DND-41 (cell line): ENCODE data around the gene GPR17.

Experiments
- CTCF ChIP-seq: IDR thresholded peaks from 2 replicates; pipeline ENCODE4 v1.5.1; 2012; ENCODE audit warnings: borderline replicate concordance, low read length, moderate library complexity, mild to moderate bottlenecking; ENCODE audit not compliant: poor library complexity, severe bottlenecking; ENCODE audit errors: extremely low read depth
- EZH2 ChIP-seq: IDR thresholded peaks from 3 replicates; pipeline ENCODE4 v1.6.1; 2012; ENCODE audit warnings: borderline replicate concordance, low read depth, mild to moderate bottlenecking, moderate library complexity, low read length, inconsistent platforms; ENCODE audit not compliant: severe bottlenecking

- no peak for TF ChIP-seq CTCF
- TF ChIP-seq EZH2, result no peak
These were observed 36.3 kb downstream of the GPR17 start for GRCh38 chr2:127681976-127682857.
